M059J (cell line): ENCODE measurements around the gene DNAJC4. TPM values are rescaled to one million over a fixed set of nuclear protein-coding genes. Genes with fewer than 3 reads are reported as not detected.

ENCODE experiments used
- DNase-seq: peaks from one replicate; pipeline ENCODE4 v3.0.0-alpha.2; 2012; ENCODE audit warnings: low read depth
- total RNA-seq: library from RNA; depleted of rRNA; stranded (reverse); fragments of >200 nt; shearing (Covaris generic); gene quantifications from 2 replicates; pipeline ENCODE4 v1.2.3, GENCODE V29; 2014; rRNA removed

The DNAJC4 gene
- total RNA-seq, 1 experiment from 2014 or later = 20.6 TPM

DNA sequence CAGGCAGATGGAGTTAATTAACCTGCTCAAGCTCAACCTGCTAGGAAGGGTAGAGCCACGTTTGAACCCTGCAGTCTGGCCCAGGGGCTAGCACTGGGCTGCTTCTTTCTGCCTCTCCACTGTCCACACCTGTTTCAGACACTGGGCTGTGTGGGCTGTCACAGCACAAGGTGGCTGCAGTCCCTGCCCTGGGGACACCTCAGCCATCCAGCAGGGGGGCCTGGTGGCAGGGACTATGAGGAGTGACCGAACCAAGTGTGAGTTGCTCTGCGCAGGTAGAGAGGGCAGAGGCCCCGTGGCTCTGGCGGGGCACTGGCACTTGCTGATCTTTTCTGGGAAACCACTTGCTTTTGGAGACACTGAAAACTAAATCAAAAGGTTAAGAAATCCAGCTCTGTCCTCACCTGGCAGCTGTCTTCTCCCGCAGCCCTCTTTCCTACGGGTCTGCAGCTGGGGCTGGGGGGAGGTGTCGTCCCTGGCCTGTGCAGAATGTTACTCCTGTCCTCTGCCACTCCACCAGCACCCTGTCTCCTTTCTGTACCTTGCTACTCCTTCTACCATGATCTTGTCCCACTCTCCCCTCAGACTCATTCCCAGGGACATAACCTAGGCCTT, 48.3 kb downstream of the DNAJC4 start:
- DNase-seq = no peak

- DNase-seq = no peak
Measured at GRCh38 chr11:64281957-64282770, 51.8 kb downstream of the DNAJC4 start.

- no peak for DNase-seq
Measured at GRCh38 chr11:64283092-64283491, 52.7 kb downstream of the DNAJC4 start.

Other genes starting within 250 kb of the DNAJC4 start
- gene OTUB1, start 244.1 kb upstream of the DNAJC4 start, total RNA-seq = 62.8 and 74.0 TPM in 2 replicates
- gene FLRT1, start 194.6 kb upstream of the DNAJC4 start, total RNA-seq = 0.02 and 0.15 TPM in 2 replicates
- gene MACROD1, start 64.4 kb upstream of the DNAJC4 start, total RNA-seq = 3.8 and 10.3 TPM in 2 replicates
- gene STIP1, start 44.4 kb upstream of the DNAJC4 start, total RNA-seq = 244 and 310 TPM in 2 replicates
- gene FERMT3, start 23.8 kb upstream of the DNAJC4 start, total RNA-seq = 0.20 TPM in 1 of 2 replicates, not detected in the other
- gene TRPT1, start 4.4 kb upstream of the DNAJC4 start, total RNA-seq = 55.9 and 59.8 TPM in 2 replicates
- 74.7 and 79.3 TPM in 2 replicates for gene NUDT22, start 4.3 kb upstream of the DNAJC4 start, total RNA-seq
- 29.8 and 36.1 TPM in 2 replicates for gene VEGFB, start 4.0 kb downstream of the DNAJC4 start, total RNA-seq
- 100 and 104 TPM in 2 replicates for gene FKBP2, start 10.5 kb downstream of the DNAJC4 start, total RNA-seq
- 248 and 263 TPM in 2 replicates for gene PPP1R14B, start 16.4 kb downstream of the DNAJC4 start, total RNA-seq
- gene PLCB3, start 21.0 kb downstream of the DNAJC4 start, total RNA-seq = 24.0 and 42.3 TPM in 2 replicates
- 148 and 163 TPM in 2 replicates for gene BAD, start 54.1 kb downstream of the DNAJC4 start, total RNA-seq
- gene GPR137, start 55.3 kb downstream of the DNAJC4 start, total RNA-seq = 32.7 and 39.5 TPM in 2 replicates
- 0.10 TPM in 1 of 2 replicates, not detected in the other for gene KCNK4, start 60.8 kb downstream of the DNAJC4 start, total RNA-seq
- gene CATSPERZ, start 69.8 kb downstream of the DNAJC4 start, total RNA-seq = not detected in 2 replicates
- 15.5 and 35.2 TPM in 2 replicates for gene ESRRA, start 75.0 kb downstream of the DNAJC4 start, total RNA-seq
- gene TRMT112, start 87.0 kb downstream of the DNAJC4 start, total RNA-seq = 378 and 452 TPM in 2 replicates
- gene PRDX5, start 87.6 kb downstream of the DNAJC4 start, total RNA-seq = 229 and 260 TPM in 2 replicates
- 0.07 and 3.9 TPM in 2 replicates for gene CCDC88B, start 109.7 kb downstream of the DNAJC4 start, total RNA-seq
- gene RPS6KA4, start 128.6 kb downstream of the DNAJC4 start, total RNA-seq = 26.9 and 41.8 TPM in 2 replicates